ENCODE data around the gene PARVA.

The PARVA gene

GRCh38 chr11:12560362-12560761 lies 183.0 kb downstream of the PARVA start:
- no peak for DNase-seq

GRCh38 chr11:12560861-12561260 lies 183.5 kb downstream of the PARVA start:
- DNase-seq = no peak

- DNase-seq = no peak
Observed at GRCh38 chr11:12564012-12564411, 186.6 kb downstream of the PARVA start.

DNA sequence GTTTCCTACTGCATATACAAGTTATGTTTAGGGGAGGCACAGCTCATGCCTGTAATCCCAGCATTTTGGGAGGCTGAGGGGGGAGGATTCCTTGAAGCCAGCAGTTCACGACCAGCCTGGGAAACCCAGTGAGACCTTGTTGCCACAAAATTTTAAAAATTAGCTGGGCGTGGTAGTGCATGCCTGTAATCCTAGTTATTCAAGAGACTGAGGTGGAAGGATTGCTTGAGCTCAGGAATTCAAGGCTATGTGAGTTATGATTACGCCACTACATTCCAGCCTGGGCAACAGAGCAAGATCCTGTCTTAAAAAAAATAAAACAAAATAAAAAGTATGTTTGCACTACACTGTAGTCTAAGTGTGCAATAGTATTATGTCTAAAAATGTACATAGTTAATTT lies 188.0 kb downstream of the PARVA start:
- no peak for DNase-seq

GRCh38 chr11:12567746-12568460 lies 190.5 kb downstream of the PARVA start:
- no peak for DNase-seq

DNA sequence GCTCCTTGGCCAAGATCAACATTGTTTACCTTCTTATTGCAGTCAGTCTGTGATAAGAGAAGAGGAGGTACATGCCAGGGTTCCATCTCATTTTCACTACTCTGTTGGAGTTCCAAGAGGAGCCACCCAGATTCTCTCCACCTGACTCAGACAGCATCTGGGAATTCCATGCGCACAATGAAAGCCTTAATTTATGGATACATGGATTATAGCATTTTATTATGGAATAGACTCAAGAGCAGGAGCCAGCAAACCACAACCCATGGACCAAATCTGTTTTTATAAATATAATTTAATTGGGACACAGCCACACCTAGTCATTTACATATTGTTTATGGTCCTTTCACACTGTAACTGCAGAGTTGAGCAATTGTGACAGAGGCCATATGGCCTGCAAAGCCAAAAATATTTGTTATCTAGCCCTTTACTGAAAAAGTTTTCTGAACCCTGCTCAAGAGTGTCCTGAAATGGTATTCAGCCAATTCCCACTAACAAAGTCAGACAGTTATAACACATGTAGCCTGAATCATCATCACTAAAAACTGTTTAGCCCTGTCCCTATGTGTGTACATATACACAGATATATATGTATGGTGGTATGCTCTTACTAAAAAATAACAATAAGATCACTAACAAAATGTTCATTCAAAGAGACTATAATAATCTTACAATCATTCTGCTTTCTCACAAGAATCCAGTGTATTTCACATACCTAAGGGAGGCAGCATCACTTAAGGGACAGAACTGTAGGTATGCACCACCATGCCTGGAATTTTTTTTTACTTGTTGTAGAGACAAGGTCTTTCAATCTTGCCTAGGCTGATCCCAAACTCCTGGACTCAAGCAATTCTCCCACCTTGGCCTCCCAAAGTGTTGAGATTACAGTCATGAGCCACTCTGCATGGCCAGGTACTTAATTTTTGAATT lies 192.4 kb downstream of the PARVA start:
- DNase-seq = no peak

- DNase-seq = no peak
Observed at GRCh38 chr11:12573707-12574485, 196.5 kb downstream of the PARVA start.

- no peak for DNase-seq
Observed at GRCh38 chr11:12577725-12578644, 200.6 kb downstream of the PARVA start.

DNA sequence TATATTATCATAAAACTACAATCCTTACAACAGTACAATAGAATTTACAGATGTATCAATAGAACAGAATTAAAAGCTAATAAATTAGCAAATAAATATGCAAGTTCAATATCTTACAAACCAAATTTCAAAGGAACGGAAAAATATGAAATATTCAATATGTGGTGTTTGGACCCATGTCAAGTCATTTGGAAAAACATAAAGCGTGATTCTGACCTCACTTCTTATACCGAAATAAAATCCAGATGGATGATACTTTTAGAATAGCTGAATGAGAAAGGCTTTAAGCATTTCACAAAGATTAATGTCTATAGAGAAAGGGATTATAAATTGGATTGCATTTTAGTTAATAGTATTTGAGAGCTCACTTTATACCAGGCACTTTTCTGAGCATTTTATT lies 204.0 kb downstream of the PARVA start:
- no peak for DNase-seq

DNA sequence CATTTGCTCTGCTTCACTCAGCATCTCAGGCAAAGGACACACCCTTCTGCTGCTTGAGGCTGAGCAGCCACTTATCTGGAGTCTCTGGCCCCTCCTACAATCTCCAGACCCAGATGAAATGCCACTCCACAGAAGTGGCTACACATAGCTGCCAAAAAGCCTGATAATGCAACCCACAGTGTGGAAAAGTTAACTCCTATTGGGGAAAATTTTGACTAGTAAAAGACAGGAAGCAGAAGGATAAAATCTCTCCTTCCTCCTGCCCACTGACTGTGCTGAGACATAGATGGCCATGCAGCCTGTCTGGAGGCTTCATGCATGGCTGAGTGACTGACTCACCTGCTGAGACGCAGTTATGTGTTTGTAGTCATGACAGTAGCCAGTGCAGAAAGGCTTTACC lies 204.6 kb downstream of the PARVA start:
- DNase-seq = no peak

Data from stimulated activated CD4-positive, alpha-beta T cell treated with anti-CD3 and anti-CD28 coated beads, Interleukin-2, amount 100 ng/mL, for 48 hours (primary cell).